NCI-H510A (cell line): ENCODE measurements around the gene FAM177B.

Source experiments
- DNase-seq: peaks from one replicate; lab custom pipeline; 2025; lab: John Stamatoyannopoulos, UW

The FAM177B gene

DNA sequence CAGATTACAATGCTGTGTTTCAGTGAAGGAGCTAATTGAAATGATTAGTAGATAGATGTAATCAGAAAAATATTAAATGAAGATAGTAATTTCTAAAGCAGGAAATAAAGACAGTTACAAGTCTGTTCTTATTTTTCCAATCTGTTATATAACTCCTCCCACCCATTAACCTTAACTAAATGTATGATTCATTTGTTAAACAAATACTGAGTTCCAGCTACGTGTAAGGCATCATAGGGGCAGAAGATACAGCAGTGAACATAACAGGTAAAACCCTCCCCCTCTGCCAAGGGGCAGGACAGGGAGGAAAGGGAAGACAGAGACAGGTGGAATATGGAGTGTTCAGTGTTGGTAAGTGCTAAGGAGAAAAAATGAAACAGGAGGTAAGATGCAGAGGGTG is at the start of gene FAM177B:
Gene FAM177B (plus strand): TSS at position 231 of the 400 bp plus-strand sequence. CDS start 9,344 bp downstream, outside the sequence.
- no peak for DNase-seq

DNA sequence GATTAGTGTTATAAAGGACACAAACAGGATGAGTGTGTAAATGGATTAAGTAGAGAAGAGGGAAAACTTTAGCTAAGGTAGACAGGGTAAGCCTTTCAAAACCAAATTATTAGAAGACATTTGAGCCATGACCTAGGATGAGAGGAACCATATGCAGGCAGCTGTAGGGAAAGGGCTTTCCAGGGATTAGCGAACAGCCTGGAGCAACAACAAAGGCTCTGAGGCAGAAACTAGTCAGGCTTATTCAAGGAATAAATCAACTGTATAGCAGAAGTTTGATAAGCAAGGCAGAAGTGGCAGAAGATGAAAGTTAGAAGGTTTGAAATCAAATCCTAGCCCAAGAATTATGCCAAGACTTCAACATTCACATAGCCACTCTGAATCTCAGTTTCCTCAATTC is 46.0 kb upstream of the FAM177B start:
- no peak for DNase-seq

DNA sequence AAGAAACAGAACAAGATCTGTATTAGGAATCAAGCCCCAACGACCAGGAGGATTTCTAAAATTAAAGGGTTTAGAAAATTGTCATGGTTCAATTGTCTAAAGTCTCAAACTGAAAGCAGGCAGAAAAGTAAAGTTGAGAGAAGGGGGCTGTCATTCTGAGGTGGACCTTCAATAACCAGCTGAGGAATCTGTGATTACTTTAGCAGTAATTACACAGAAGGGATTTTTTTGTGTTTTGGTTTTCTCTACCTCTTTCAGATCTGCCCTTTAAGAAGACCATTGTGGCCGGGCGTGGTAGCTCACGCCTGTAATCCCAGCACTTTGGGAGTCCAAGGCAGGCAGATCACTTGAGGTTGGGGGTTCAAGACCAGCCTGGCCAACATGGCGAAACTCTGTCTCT is 42.1 kb upstream of the FAM177B start:
- DNase-seq, result no peak

DNA sequence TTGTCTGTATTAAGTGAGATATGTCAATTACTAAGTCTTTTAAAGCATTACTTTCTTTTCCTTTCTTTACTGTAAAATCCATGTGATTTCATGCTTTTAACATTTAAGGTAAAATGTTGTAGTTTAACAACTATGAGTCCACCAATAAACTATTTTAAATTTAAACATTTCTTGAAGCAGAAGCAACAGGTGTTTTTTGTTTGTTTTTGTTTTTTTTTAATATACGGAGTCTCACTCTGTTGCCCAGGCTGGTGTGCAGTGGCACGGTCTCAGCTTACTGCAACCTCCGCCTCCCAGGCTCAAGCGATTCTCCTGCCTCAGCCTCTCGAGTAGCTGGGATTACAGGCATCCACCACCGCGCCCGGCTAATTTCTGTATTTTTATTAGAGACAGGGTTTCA is 40.3 kb upstream of the FAM177B start:
- DNase-seq, result no peak

DNA sequence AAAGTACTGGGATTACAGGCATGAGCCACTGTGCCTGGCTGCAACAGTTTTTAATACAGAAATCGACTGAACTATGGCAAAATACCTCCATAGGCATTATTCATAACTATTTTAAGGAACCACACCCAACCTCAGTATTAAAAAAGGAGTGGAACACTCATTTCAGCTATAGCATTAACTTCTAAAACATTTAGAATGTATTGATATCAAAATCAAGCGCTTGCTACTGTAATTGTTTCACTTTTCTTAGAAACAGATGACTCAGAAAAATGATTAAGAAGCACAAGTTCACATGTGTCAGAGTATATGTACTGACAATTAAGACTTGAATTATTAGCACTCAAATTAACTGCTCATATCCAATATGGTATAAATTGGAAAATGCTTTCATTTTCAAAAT is 39.8 kb upstream of the FAM177B start:
- no peak for DNase-seq

DNA sequence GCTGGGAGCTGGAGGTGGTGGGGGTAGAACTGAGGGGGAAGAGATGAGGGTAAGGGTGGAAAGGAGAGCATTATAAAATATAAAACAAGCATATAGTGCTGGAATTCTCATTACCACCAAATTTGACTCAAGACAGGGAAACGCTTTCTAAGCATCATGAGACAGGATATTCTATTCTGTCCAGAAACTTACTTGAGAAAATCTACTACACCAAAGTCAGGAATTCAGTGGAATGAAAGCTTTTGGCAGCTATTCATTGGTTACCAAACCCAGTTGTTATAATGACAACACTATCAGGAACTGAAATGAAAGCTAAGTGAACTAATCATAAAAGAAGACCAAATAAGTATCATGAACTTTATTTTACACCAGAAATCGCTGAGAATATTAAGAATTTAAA is 39.2 kb upstream of the FAM177B start:
- no peak for DNase-seq

DNA sequence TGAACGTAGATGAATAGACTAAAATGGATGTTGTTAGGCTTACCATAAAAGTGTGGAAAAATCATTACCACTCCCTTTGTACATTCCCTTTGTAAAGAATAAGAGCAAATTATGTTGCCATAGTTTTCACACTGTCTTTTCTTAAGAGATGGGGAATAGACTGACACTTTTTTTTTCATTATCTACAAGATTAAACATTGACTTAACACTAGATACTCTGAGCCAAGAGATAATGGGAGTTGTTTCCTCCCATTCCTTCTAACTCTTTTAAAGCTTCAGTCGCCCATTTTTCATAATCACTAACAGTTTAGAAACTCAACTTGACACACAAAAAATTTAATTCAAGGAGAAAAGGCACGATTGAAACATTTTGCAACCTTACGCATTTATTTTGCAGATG is 34.8 kb upstream of the FAM177B start:
- no peak for DNase-seq

DNA sequence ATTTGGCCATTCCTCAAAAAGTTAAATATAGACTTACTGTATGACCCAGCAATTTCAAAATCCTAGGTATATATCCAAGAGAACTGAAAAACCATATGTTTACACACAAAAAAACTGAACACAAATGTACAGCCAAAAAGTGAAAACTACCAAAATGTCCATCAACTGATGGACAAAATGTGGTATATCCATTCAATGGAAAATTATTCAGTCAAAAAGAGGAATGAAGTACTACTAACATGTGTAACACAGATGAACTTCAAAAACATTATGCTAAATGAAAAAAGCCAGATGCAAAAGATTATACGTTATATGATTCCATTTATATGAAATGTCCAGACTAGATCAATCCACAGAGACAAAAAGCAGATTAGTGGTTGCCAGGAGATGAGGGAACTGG is 32.7 kb upstream of the FAM177B start:
- DNase-seq, result no peak

DNA sequence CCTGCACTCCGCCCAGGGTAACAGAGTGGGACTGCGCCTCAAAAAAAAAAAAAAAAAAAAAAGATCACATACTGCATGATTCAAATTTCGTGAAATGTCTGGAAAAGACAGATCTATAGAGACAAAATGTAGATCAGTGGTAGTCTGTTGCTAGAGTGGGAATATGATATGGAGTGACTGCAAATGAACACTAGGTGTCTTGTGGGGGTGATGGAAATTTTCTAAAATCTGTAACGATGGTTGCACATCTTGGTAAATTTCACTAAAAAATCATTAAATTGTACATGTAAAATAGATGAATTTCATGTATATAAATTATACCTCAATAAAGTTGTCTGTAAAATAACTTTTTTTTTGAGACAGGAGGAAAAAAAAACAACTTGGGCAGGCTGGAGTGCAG is 30.2 kb upstream of the FAM177B start:
- DNase-seq, result no peak

DNA sequence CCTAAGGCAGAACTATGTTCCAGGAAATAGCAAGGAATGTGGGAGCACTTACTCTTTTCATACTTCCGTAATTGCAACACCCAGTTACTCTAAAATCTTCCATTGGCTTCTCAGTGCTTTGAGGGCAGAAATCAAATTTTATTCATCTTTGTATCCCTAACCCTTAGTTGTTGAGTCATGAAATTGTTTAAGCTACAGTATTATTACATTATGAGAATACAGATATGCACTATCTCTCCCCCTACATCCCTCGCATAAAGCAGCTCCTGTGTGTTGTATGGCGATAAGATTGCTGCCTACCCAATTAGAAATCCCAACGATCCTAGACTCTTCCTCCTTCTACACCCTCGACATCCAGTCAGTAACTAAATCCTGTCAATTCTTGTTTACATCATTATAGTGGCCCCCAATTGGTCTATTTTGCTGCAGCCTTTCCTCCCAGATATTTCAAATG is 27.3 kb upstream of the FAM177B start:
- no peak for DNase-seq

DNA sequence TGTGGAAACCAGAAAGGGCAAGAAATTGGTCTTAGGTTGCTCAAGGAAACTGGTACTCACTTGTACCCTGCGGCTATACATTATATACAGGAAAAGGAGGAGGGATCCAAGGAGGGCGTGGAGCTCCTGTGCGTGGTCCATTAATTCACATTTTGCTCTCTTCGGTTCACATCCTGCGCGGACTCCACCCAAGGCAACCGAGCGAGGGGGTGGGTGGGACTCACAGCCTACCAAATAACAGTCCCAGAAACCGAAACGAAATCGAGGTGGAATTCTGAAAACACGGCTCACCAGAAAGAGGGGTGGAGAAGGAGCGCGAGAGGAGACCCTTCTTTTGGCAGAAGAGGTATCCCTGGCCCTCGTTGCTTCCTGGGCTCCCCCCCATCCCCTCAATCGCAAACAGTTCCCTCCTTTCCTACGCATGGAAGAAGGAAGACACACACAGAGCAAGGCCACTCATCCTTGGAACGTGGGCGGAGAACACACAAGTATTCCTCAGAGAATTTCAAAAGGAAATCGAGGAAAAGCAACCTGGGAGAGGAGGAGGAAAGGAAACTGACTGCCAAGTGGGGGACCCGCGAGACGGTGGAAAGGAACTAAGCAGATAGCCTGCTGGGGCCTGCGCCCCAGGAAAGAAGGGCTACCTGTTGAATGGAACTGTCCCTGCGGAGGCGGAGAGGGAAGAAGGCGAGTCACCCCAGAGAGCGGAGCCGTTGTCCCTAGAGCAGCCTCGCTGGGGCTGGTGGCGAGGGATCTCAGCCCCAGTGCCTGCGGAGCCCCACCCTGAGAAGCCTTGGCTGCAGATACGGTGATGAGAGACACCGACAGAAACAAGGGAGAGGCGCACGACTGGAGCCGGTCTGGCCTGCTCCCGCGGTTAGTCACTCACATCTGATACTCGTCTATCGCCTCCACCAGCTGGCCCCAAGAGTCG is 25.4 kb upstream of the FAM177B start:
- DNase-seq, result peak; percentile 9

DNA sequence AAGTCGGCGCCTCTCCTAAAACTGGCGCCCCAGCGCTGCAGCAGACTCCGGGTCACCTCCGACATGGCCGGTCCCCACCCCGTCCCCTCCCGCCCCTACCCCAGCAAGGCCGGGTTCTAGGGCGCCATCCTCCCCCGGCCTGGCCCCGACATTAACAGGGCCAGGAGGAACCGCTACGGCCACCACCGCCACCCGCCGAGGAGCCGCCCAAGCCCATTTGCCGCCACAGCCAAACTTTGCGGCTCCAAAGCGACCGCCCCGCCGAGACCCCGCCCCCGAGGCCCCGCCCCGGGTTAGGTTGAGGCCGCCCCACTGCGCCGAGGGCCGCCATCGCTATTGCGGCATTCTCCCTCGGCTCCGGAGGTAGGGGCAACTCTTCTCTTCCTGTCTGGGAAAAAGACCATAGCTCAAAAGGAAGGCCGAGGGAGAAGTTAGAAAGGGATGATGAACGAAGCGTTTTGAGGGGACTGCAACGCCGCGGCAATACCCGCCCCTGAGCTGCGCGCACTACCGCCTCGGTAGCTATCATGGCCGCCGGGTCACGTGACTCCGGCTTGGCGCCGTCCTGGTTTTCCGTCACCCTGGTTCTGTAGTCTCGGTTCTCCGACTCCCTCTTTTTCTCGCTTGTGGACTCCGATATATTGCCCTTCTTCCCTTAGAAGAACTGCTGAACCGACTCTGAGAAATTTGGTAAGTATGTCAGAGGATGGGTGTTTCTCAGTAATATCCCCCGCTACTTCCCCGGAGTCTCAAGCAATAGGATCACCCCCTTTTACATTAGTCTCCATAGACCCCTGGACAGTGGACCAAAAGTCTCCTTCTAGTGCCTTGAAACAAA is 24.5 kb upstream of the FAM177B start, which contains the start of the genes AIDA and BROX:
Gene AIDA (minus strand): TSS at position 239 of the 838 bp plus-strand sequence. CDS start 174 bp downstream, at position 65.
Gene BROX (plus strand): TSS at position 312 of the 838 bp plus-strand sequence. CDS start 3,136 bp downstream, outside the sequence.
- peak; percentile 70 for DNase-seq

DNA sequence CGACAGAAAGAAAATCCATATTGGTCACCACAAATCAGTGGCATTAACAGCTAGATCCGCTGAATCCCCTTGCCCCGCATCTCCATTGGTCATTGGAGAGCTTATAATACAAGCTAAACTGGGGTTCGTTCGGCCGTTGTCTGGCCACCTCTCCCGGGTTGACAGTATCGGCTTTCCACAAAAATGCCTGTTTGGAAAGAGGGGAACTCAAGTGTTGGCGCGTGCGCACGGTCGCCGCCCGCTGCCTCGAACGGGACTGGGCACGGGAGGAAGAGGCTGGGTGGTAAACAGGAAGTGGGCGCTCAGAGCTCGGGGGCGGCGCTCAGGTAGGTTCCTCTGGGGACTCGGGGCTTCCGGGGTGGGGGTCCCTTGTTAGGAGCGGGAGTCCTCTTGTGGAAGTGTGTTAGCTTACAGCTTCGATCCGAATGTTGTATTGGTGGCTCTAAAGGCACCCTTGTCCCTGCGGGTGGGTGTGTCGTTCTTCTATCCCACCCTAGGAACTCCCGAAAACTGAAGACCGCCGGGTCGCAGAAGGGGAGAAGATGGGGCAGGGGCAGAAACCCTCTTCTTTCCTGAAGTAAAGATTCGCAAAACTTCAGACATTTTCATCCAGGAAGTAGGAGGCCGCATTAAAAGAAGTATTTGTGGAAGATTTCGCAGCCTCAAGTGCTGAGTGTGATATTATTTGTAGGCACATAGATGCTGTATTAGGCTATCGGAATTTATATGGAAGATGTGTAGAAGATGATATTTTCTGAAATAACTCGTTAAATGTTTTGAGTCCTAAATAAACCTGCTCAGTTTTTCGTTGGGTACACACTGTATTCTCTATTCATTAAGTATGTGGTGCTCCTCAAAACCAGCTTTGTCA is 23.7 kb upstream of the FAM177B start:
- DNase-seq, result peak; percentile 93

DNA sequence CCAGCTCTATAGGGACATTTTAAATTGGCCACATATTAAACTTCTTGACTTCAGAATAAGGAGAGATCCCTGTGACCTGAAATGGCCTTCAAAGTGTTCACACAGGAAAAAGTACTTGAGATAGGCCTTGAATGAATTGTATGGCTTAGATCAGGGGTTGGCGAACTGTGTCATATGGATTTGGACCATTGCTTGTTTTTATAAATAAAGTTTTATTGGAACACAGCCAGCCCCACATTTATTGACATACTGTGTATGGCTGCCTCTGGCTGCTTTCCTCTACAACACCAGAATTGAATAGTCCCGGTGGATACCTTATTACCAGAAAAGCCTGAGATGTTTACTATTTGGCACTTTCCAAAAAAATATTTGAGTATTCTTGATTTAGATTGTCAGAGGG is 20.6 kb upstream of the FAM177B start:
- no peak for DNase-seq

DNA sequence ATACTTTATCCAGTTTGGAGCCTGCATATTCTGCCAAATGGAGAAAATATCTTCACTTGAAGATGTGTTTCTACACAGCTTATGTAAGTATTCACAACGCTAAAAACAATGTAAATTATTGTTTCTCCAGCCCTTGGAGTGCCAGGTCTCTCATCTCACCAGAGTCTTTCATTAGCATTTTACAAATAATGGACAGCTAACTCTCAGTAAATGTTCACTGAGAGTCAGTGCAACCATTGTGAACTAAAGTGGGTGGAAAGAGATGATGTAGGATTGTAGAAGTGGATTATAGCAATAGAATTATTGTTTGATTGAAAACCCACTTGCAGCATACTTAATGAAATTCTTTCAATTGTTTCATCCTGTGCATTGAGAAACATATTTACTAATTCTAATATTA is 8.3 kb upstream of the FAM177B start:
- no peak for DNase-seq

DNA sequence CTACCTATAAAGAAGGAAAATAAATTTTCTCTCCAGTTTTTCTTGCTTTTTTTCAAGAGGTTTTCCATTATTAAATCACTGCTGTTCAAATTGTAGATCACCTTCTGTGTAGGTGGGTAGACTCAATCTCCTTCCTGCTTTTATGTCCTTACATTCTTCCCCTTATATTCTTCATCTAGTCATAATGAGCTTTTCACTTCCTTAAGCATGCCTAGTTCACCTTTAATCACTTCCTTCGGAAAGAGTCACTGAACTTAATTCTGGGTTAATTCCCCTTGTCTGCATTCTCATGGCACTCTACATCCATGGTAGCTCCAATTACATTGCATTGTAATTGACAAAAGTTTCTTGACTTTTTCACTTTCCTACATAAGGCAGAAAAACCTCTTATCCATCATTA is 6.1 kb upstream of the FAM177B start:
- DNase-seq, result no peak

DNA sequence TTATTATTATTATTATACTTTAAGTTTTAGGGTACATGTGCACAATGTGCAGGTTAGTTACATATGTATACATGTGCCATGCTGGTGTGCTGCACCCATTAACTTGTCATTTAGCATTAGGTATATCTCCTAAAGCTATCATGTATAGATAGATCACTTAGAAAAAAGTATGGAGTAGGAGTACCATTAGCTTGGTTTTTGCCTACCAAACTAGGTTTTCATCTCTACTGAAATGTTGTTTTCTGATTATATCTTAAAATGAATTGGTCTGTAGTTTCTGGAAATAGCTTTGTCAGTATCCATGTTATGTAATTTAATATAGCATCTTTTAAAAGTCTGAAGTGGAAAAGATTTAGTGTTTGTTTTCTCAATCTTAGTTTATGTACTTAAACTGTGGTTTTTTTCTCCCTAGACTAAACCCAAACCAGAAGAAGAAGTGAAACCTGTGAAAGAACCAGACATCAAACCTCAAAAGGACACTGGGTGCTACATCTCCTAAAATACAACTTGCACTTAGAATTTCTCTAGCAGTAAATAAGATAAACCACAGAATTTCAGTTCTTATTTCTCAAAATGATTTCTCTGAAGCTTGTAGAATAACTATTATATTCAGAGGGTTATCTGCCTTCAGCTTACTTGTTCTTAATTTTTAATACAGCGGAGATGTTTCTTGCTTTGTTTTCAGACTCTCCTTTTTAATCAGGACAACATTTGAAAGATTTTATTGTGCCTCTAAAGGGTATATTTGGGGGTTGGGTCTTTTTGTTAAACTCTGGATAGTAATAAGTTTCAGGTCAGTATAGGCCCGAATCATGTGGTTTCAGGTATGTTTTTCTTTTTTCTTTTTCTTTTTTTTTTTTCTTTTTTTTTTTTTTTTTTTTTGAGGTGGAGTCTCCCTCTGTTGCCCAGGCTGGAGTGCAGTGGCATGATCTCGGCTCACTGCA is 4.5 kb upstream of the FAM177B start:
- no peak for DNase-seq

DNA sequence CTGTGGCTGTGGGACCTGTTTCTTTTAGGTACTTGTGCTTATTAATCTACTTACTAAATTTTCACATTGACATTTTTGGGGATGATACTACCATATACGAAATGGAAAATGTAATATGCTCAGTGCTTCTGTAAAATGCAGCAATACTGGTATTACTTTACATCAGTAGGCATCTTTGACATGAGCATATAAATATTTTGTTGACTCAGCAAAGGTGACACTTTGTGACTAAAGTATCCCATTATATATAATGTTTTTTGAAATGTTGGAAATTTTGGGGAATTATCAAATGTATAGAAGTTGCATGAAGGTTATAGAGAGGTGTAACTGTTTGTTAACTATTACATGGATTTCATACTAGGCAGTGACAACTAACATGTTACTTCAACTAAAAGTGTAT is 2.3 kb upstream of the FAM177B start:
- no peak for DNase-seq

DNA sequence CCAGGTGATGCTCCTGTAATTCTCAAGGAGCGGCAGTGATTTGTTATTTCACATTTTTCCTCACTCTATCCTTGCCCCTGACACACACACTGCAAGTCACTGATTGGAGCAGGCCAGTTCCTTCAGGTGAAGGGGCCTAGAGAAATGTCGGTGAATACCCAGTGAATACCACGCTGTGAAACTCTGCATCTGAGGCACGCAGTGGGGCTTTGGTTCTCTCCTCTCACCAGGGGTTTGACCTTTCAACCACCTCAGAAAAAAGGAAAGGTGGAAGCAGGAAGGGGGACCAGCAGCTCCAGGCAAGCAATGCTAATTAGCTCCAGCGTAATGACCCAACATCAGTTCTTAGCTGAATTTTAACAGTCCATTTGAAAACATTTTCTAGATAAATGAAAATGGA is 532 bp upstream of the FAM177B start:
- no peak for DNase-seq

DNA sequence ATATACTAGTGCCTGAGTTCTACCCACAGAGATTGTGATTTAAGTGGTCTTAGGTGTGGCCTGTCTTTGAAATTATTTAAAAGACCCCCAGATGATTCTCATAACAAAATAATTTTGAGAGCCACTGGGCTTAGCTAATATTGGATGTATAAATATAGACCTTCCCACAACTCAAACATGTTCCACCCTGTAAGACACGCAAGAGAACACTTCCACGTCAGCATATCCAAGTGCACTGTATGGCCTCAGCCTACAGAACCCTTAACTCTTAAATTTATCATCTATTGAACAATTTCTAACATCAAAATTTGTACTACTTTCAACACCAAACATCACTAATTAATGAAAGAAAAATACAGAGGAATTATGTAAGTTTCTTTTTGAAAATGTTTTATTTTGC is 2.5 kb downstream of the FAM177B start:
- no peak for DNase-seq

DNA sequence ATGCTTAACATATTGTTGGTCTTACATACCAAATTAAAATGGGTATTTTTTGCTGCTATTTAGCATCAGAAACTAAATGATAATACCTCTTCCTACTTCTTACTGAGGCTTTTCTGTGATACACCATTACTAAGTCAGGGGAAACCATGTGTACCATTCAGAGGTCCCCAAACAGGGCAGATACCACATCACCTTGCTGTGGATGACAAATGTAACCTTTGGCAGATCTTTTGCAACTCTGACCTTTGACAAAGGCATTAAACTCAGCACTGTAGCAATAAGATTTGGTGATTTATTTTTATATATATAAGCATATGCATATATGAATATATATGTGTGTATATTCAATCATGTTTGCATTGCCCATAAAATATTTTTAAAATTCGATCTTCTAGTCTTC is 2.9 kb downstream of the FAM177B start:
- no peak for DNase-seq
